Lung microvascular endothelial cell (primary cell): ENCODE data around the gene PARP4. TPM values are rescaled to one million over a fixed set of nuclear protein-coding genes. Genes with fewer than 3 reads are reported as not detected.
"Not testable (repeated sequence)": the region's sequence is repeated elsewhere in the genome, so short reads cannot be mapped to it uniquely, and the experiment has no call there.

ENCODE experiments used
- DNase-seq, 2 donors: peaks; one replicate each; pipeline versions ENCODE4 v3.0.0 to v3.0.0-alpha.2; 2010; ENCODE audit warnings: low read depth in 2 of 2
- total RNA-seq: library from RNA; depleted of rRNA; stranded (reverse); fragments of >200 nt; gene quantifications from 2 replicates; pipeline ENCODE4 v1.2.1, GENCODE V29; 2014

Gene PARP4
- total RNA-seq, 1 donor from 2014 or later, result 27.8 TPM

DNA sequence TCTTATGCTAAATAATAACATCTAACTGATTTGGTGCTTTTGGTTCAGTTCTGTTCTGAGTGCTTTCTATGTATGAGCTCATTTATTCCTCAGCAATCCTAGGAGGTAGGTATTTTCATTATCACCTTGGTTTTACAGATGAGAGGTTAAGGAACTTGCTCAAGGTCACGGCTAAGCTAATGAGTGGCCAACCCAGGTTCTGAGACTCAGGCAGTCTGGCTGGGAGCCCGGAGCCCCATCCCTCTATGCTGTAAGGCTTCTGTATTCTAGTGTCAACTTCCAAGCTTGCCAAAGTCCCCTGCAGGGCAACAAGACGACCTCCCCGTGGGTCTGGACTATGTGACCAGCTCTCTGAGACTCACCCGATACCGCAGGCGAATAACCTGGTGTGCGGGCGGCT is 60.5 kb downstream of the PARP4 start:
- DNase-seq, result no peak

GRCh38 chr13:24450530-24450929 is 62.0 kb downstream of the PARP4 start:
- DNase-seq, result no peak

DNA sequence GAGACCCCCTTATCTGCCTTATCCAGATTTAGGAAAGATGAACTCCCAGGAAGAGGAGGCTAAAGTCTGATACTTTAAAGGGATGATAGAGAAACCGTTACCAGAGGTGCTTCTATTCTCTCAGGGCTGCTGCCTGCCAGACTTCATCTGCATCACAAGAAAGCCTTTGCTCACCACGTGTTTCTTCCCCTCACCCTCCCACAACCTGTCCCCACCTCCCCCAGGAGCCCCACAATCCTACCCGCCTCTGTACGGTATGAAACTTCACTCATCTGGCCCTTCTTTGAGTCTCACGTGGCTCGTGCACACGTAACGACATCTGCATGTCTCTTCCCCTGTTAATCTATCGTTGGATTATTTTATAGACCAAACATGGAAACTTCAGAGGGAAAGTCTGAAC is 67.7 kb downstream of the PARP4 start:
- DNase-seq, result not testable (repeated sequence)

DNA sequence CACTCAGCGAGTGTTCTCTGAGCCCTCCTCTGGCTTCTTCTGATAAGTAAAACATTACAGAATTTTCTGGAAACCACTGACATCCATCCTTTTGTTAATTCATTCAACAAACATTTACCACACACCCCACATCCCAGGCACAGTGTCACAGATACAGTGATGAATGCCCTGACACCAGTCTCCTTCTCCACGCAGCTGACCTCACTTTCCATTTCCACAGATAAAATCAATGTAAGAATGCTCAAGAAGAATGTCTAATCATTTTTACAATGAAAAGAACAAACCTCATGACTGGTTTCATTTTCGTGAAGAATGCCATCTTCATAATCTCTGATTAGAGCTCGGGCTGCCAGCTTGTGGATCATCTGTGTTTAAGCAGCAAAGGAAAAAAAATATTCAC is 69.2 kb downstream of the PARP4 start:
- no peak for DNase-seq

GRCh38 chr13:24426045-24426444 is 86.5 kb downstream of the PARP4 start:
- not testable (repeated sequence) for DNase-seq

DNA sequence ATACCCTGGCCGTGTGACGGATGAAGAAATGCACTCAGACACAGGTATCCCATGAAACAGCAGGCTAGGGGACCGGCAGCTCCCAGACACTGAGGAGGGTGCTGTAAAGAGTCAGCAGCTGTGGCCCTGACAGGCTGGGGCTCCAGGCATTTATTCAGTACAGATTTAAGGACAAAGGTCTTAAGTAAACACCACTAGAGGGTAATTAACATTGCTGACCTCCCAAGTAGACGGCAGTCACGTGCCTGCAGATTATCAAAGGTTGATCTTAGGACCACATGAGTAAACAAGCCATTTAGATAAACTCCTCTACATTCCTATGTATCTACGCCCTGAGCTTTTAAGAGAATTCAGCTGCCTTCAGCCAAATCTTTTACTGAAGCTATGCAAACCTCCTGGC is 92.9 kb downstream of the PARP4 start:
- not testable (repeated sequence) for DNase-seq

DNA sequence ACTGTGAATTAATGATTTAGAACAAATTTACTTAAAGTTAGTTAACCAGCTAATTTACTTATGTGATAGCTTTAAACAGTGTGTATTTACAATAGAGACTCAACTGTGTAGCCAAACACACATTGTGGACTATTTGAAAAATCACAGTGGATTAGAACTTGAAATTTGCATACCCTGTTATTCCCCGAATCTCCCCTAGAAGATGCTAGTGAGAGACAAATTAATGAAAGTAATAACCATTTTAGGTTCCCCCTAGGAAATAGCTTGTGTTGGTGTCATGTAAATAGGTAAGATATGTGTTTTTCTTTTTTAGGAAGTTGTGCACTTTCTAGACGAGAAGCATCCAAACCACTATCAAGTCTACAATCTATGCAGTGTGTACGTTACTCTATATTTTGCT is 104.7 kb downstream of the PARP4 start:
- DNase-seq, result no peak

- no peak for DNase-seq
Measured at GRCh38 chr13:24406524-24406923, 106.1 kb downstream of the PARP4 start.

DNA sequence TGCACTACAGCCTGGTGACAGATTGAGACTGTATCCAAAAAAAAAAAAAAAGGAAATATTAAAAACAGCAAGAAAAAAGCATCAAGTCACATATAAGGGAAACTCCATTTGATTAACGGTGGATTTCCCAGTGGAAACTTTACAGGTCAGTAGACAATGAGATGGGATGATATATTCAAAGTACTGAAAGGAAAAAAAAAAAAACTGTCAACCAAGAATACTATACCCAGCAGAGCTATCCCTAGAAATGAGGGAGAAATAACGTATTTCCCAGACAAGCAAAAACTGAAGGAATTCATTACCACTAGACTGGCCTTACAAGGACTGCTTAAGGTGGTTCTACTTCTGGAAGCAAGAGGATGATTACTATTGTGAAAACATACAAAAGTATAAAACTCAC is 115.8 kb downstream of the PARP4 start:
- no peak for DNase-seq

GRCh38 chr13:24392972-24393371 is 119.6 kb downstream of the PARP4 start:
- DNase-seq, result no peak

- not testable (repeated sequence) for DNase-seq
Measured at GRCh38 chr13:24391771-24392683, 120.6 kb downstream of the PARP4 start.

- DNase-seq, result not testable (repeated sequence)
Measured at GRCh38 chr13:24390795-24391194, 121.8 kb downstream of the PARP4 start.

GRCh38 chr13:24389506-24389905 is 123.1 kb downstream of the PARP4 start:
- DNase-seq, result no peak

GRCh38 chr13:24388743-24389142 is 123.8 kb downstream of the PARP4 start:
- DNase-seq, result not testable (repeated sequence)

DNA sequence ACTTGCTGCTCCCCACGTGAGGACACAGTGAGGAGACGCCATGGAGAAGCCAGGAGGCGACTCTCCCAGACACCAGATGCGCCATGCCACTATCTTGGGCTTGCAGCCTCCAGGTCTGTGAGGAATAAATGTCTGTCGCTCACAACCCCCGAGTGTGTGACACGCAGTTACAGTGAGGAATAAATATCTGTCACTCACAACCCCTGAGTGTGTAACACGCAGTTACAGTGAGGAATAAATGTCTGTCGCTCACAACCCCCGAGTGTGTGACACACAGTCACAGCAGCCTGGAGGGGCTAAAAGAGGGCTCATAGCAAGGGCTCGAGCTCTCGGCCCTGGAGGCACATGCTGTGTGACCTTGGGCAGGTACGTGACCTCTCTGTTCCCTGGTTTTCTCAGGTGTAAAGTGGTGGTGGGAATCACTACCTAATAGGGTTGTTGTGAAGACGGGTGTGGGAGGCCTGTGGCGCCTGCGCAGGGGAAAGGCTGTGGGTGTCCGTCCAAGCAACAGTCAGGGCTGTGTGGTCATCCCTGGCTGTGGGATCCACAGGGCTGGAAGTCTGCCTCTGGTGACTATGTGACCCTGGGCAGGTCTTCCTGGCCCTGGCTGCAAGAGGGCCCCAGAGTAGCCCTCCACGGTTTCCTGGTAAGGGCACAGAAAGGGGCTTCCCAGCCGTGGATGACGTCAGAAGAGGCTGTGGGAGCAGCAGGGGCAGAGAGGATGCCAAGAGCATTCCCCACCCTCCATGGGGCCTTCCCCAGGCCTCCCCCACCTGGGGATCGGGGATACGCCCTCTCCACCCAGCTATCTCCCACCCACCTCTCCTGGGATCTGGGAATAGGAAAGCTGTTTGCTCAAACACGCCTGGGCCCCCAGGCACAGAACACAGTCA is 125.5 kb downstream of the PARP4 start:
- no peak for DNase-seq

GRCh38 chr13:24385902-24386301 is 126.7 kb downstream of the PARP4 start:
- DNase-seq, result no peak

GRCh38 chr13:24384946-24385345 is 127.6 kb downstream of the PARP4 start:
- not testable (repeated sequence) for DNase-seq

- DNase-seq, result not testable (repeated sequence)
Measured at GRCh38 chr13:24384091-24384490, 128.5 kb downstream of the PARP4 start.

- no peak for DNase-seq
Measured at GRCh38 chr13:24381541-24382265, 130.9 kb downstream of the PARP4 start.

DNA sequence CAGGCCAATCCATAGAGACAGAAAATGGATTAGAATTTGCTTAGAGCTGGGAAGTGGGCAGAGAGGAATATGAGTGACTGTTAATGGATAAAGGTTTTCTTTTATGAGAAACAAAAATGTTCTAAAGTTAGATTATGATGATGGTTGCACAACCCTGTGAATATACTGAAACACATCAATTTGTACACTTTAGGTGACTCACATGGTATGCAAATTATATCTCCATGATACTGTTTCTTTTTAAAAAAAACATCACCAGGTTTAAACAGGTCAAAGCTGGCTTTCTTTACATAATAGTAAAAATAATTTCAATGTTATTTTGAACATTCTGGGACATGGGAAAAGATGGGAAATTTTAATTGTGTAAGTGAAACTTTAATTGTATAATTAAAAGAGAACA is 131.7 kb downstream of the PARP4 start:
- DNase-seq, result not testable (repeated sequence)

DNA sequence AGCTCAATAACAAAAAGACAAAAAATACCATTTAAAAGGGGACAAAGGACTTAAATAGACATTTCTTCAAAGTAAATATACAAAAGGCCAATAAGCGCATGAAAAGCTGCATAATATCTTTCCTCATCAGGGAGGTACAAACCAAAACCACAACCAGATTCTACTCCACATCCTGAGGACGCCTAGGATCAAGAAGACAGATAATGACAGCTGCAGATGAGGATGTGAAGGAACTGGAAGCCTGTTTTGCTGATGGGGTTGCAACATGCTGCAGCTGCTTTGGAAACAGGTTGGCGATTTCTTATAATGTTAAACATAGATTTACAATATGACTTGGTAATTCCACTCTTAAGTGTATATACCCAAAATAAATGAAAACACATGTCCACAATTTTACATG is 132.4 kb downstream of the PARP4 start:
- not testable (repeated sequence) for DNase-seq

- DNase-seq, result not testable (repeated sequence)
Measured at GRCh38 chr13:24371273-24371672, 141.3 kb downstream of the PARP4 start.
